PC-9 (cell line): ENCODE results near the gene C6orf136. TPM values are rescaled to one million over a fixed set of nuclear protein-coding genes. Genes with fewer than 3 reads are reported as not detected.

Experiments used
- BruUV-seq: library from RNA; stranded (reverse); fragments of 400-500 nt; replicated peaks from 2 replicates; lab custom pipeline; 2021; lab: Mats Ljungman, UMichigan
- CTCF ChIA-PET: fragments of 300-600 bp; sonication (Branson Sonifier 250); formaldehyde crosslinking; loops from one replicate; lab custom pipeline; 2022; ENCODE audit warnings: antibody characterized with exemption; lab: Charles Lee
- POLR2A ChIA-PET: fragments of 300-600 bp; sonication (Branson Sonifier 250); formaldehyde crosslinking; loops from one replicate; lab custom pipeline; 2022; ENCODE audit warnings: antibody characterized with exemption; ENCODE audit not compliant: unreplicated experiment; lab: Charles Lee
- DNase-seq, 2 experiments: peaks; one replicate each; pipeline versions ENCODE4 v3.0.0 to v3.0.0-alpha.2; 2015 to 2022; ENCODE audit warnings: mixed read lengths in 1 of 2
- H2AFZ ChIP-seq: fragments of 200-600 bp; sonication (generic); 2 replicates; pipeline ENCODE4 v1.8.1; 2017; ENCODE audit warnings: antibody characterized with exemption
- H3F3A ChIP-seq: fragments of 200-600 bp; sonication (generic); 2 replicates; pipeline ENCODE4 v1.8.1; 2017; ENCODE audit warnings: antibody characterized with exemption, mild to moderate bottlenecking, low read depth; ENCODE audit not compliant: insufficient read depth
- H3K27ac ChIP-seq: fragments of 200-600 bp; sonication (generic); 2 replicates; pipeline ENCODE4 v1.6.1; 2016; ENCODE audit warnings: mixed run types
- H3K27me3 ChIP-seq: fragments of 200-600 bp; sonication (generic); 2 replicates; pipeline ENCODE4 v1.6.1; 2016; ENCODE audit warnings: low read depth, mixed run types; ENCODE audit not compliant: insufficient read depth
- H3K36me3 ChIP-seq: fragments of 200-600 bp; sonication (generic); 2 replicates; pipeline ENCODE4 v1.6.1; 2016; ENCODE audit warnings: low read depth, mixed run types
- H3K4me1 ChIP-seq: fragments of 200-600 bp; sonication (generic); replicated peaks from 2 replicates; pipeline ENCODE4 v1.6.1; 2016; ENCODE audit warnings: mixed run types; ENCODE audit not compliant: insufficient read depth
- H3K4me2 ChIP-seq: fragments of 200-600 bp; sonication (generic); 2 replicates; pipeline ENCODE4 v1.6.1; 2017; ENCODE audit warnings: mixed run types
- H3K4me3 ChIP-seq: fragments of 200-600 bp; sonication (generic); 2 replicates; pipeline ENCODE4 v1.6.1; 2016; ENCODE audit warnings: mixed run types
- H3K79me2 ChIP-seq: fragments of 200-600 bp; sonication (generic); 2 replicates; pipeline ENCODE4 v1.6.1; 2017; ENCODE audit warnings: low read depth, mixed run types
- H3K9me2 ChIP-seq: fragments of 200-600 bp; sonication (generic); 2 replicates; pipeline ENCODE4 v1.8.1; 2017; ENCODE audit warnings: mild to moderate bottlenecking; ENCODE audit not compliant: insufficient read depth
- H3K9me3 ChIP-seq: fragments of 200-600 bp; sonication (generic); 2 replicates; pipeline ENCODE4 v1.8.1; 2016; ENCODE audit warnings: low read depth; ENCODE audit not compliant: insufficient read depth
- H4K20me1 ChIP-seq: fragments of 200-600 bp; sonication (generic); 2 replicates; pipeline ENCODE4 v1.8.1; 2017; ENCODE audit not compliant: insufficient read depth
- CTCF ChIP-seq: fragments of 200-600 bp; sonication (generic); conservative IDR thresholded peaks from 2 replicates; pipeline ENCODE4 v1.6.1; 2017; ENCODE audit warnings: mixed run types, antibody characterized with exemption, mild to moderate bottlenecking, moderate library complexity
- EZH2 ChIP-seq: fragments of 200-600 bp; sonication (generic); IDR thresholded peaks from 2 replicates; pipeline ENCODE4 v1.8.0; 2017; ENCODE audit warnings: antibody characterized with exemption, low read depth
- intact Hi-C: fragments of 100-400 bp; cut with micrococcal nuclease; formaldehyde crosslinking; loops from one replicate; pipeline ENCODE4 v1.10.0; 2022; ENCODE audit not compliant: unreplicated experiment
- total RNA-seq: library from RNA; stranded (reverse); gene quantifications from 2 replicates; pipeline ENCODE4 v1.2.3, GENCODE V29; 2021

Gene C6orf136
- total RNA-seq, 1 experiment from 2014 or later, result 21.2 TPM

GRCh38 chr6:30684386-30685156 lies 37.6 kb downstream of the C6orf136 start:
- H2AFZ ChIP-seq, result no peak overlapping the region
- H3K79me2 ChIP-seq, result peaks cover 72% of the 10 kb centered on the region
- intact Hi-C loops, result no loop called here
- no peak for TF ChIP-seq CTCF
- no peak for TF ChIP-seq EZH2
- ChIA-PET POLR2A (interaction anchor here (0.6 to 0.7 kb wide), 2 partner anchors 33 to 38 kb away, joined by 4 to 6 read pairs; no protein-coding TSS in a partner anchor), CTCF (no interaction called here)
- peak overlapping the region; percentile 93 for H3K4me2 ChIP-seq
- H3K36me3 ChIP-seq, result no peaks in the 10 kb centered on the region
- no peaks in the 10 kb centered on the region for H3K27me3 ChIP-seq
- no peaks in the 10 kb centered on the region for H3K9me3 ChIP-seq
- DNase-seq, result no peak
- no peaks in the 10 kb centered on the region for H3K9me2 ChIP-seq
- H4K20me1 ChIP-seq, result no peaks in the 10 kb centered on the region
- peaks cover 57% of the 10 kb centered on the region for H3K4me1 ChIP-seq
- peak overlapping the region; percentile 84 for H3K27ac ChIP-seq
- BruUV-seq, result no TSS peak
- peaks cover 53% of the 10 kb centered on the region for H3F3A ChIP-seq
- peak overlapping the region; percentile 98 for H3K4me3 ChIP-seq

- intact Hi-C loops, result loop anchor here (2.0 kb wide), 2 partner anchors 69 to 133 kb away; partner anchors contain the start of genes MRPS18B and PPP1R10
- no peak overlapping the region for H2AFZ ChIP-seq
- H3K9me3 ChIP-seq, result no peaks in the 10 kb centered on the region
- ChIA-PET POLR2A (no interaction called here), CTCF (interaction anchor here (0.7 kb wide), 2 partner anchors 35 to 327 kb away, joined by 3 to 5 read pairs; no protein-coding TSS in a partner anchor)
- H3K4me1 ChIP-seq, result peaks cover 62% of the 10 kb centered on the region
- H3F3A ChIP-seq, result peaks cover 47% of the 10 kb centered on the region
- peak overlapping the region; percentile 93 for H3K4me2 ChIP-seq
- peak overlapping the region; percentile 43 for H3K27ac ChIP-seq
- DNase-seq, result no peak
- H3K27me3 ChIP-seq, result no peaks in the 10 kb centered on the region
- H3K4me3 ChIP-seq, result peak overlapping the region; percentile 98
- H3K9me2 ChIP-seq, result no peaks in the 10 kb centered on the region
- peaks cover 63% of the 10 kb centered on the region for H3K79me2 ChIP-seq
- H4K20me1 ChIP-seq, result no peaks in the 10 kb centered on the region
- BruUV-seq, result TSS peak; percentile 40
- H3K36me3 ChIP-seq, result no peaks in the 10 kb centered on the region
- TF ChIP-seq CTCF, result no peak
Measured at GRCh38 chr6:30685157-30686008, 38.5 kb downstream of the C6orf136 start.
